CMK (cell line): Measurements from ENCODE around the gene FAM13B.
A peak's percentile ranks its signal among the peaks of the same experiment; 100 is the strongest.
"Not testable (repeated sequence)": the region's sequence is repeated elsewhere in the genome, so short reads cannot be mapped to it uniquely, and the experiment has no call there.

ENCODE experiments used
- DNase-seq: peaks from one replicate; pipeline ENCODE4 v3.0.0-alpha.2; 2010; ENCODE audit warnings: low read depth

Gene FAM13B

DNA sequence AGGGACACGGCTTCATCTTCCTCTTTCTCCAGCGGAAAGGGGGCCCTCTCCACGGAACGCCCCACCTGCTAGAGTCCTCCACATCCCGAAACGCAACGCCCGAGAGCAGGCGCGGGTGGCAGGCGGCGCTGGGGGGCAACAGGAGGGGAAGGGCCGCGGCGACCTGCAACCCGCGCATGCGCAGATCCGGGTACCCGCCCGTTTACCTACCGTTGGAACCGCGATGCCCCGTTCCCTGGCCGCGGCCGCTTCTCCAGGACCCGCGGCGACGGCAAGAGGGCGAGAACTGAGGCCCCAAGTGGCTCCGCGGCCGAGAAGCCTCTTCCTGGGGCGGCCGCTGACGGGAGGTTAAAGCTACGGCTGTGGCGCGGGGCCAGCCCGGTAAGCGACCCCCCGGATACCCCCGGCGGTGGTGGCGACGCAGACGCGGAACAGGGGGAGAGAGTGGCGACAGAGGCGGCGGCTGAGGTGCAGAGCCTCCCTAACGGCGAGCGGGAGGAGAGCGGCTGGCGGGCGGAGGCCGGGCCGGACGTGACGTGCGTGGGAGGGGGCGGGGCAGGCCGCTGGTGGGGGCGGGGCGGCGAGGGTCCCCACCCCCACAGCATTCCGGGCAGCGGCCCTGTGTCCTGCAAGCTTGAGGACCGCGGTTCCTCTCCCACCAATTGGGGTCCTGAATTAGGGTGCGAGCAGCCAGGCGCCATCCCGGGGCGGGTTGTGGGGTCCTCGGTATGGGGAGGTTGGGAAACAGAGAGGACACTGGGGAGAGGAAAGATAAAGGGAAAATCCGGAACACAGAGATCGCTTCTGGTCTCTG is at the start of gene FAM13B:
FAM13B (minus strand) TSS at position 508 of the 814 bp plus-strand sequence. CDS start 13,968 bp downstream, outside the sequence.
- peak; percentile 37 for DNase-seq

DNA sequence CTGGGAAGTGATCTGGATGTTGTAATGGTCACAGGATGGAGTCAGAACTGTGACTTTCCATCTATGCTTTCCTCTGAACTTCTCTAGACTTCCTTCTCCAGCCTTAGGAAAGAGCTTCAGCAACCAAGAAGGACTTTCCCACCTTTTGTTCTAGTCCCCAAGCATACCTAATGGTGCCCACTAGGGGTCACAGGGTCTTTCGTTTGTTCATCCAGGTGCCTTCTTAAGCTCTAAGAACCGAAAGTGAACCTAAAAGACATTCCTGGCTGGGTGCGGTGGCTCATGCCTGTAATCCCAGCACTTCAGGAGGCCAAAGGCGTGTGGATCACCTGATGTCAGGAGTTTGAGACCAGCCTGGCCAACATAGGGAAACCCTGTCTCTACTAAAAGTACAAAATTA is 49.2 kb upstream of the FAM13B start:
- no peak for DNase-seq

DNA sequence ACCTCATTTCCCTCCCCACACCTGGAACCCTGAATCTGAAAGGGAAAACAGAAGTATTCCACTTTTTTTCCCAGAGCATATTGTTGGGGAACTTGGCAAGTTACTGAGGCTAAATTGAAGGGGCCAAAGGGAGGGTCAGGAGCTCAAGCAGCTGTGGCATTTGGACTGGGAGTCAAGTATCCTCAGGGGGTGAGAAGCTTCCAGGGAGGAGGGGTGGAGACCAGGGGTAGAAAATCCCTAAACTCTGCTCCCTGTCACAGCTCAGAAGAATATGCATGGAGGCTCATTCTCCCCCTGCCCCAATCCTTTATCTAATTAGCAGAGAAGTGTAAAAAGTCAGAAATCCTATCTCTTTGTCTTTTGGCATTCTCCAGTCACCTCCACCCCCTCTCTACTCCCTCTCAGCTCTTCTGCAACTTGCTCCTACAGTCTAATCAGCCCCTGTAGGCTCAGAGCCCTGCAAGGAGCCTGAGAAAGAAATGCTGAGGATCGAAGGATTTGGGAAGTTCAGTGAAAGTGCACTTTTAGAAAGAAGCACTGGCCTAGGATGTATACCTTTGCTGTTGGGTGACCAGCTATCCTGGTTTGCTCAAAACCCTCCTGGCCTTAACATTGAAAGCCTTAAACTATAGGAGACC is 45.2 kb upstream of the FAM13B start:
- no peak for DNase-seq

DNA sequence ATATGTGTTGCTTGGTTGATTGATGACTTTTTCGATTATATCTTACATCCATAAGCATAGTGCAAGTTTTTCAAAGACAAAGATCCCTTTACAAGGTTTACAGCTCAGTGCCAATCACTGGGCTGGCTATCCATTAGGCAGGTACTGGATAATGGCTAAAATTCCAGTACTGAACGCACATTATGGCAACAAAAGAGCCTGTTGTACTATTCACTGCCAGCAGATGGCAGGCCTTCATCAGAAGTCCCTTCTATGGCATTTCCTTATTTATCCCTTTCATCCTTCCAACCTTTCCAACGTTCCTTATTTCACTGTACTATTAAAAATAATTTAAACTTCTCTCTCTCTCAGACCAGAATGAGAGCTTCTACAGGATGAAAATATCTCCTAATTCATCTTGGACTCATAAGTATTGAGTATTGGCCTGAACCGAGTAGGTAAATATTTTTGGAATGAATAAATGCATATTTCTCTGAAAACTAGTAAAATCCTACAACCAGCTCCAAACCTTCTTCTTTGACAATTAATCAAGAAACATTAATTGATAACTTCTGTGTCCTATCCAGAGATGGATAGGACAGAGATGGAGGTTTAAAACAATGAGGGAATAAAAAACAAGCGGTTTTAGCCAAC is 44.3 kb upstream of the FAM13B start:
- DNase-seq: no peak

- DNase-seq: not testable (repeated sequence)
Measured at GRCh38 chr5:138070026-138070425, 37.1 kb upstream of the FAM13B start.

GRCh38 chr5:138068742-138069600 is 36.1 kb upstream of the FAM13B start:
- peak; percentile 25 for DNase-seq

DNA sequence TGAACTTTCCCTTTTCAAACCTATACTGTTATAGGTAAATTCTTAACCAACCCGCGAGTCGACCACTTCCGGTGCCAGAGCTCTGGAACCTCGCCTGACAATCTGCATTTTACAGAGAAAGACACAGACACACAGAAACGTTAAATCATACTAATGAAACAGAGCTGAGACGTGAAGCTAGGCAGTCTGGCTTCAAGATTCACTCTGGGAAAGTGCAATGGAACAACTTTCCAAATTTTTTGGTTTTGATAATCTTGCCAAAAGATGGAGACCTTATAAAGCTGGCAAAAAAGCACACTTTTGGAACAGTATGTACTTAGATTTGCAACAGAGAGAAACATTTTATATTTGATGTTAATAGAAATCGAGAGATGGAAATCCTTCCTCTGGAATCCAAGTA is 35.1 kb upstream of the FAM13B start:
- DNase-seq: no peak

GRCh38 chr5:138065102-138065501 is 32.2 kb upstream of the FAM13B start:
- DNase-seq: no peak

DNA sequence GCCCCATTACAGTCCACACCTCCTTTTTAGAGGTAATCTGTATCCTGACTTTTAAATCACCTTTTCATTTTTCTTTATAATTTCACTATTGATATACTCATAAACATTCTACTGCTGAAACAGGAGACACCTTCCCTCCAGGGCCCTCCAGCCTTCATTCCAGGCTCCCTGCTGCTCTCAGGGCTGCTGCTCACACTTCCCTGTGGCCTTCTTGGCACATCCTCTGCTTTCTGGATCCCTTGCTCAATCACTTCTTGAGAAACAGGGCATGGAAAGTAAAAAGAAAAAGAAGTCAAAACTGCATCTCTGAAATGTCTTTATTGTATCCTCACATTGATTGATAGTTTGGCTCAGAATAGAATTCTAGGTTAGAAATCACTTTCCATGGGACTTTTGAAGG is 31.6 kb upstream of the FAM13B start:
- DNase-seq: no peak

GRCh38 chr5:138054847-138055558 is 22.1 kb upstream of the FAM13B start:
- no peak for DNase-seq

DNA sequence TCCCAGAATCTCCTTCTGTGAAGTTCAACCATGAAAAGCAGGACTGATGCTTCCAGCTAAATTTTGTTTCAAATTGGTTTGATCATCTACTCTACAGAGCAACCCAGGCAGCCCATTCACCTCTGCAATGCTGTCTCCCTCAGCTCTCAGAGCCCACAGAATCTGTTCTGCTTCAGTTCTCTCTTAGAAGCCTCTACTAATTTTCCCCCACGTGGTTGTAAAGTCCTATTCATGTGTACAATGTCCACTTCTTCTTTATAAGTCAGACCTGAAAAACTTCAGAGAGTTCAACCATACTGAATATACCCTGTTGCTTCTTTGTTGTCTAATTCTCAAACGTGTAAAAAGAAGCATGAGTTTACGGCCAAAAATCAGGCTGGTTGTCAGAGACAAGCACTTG is 21.3 kb upstream of the FAM13B start:
- no peak for DNase-seq

DNA sequence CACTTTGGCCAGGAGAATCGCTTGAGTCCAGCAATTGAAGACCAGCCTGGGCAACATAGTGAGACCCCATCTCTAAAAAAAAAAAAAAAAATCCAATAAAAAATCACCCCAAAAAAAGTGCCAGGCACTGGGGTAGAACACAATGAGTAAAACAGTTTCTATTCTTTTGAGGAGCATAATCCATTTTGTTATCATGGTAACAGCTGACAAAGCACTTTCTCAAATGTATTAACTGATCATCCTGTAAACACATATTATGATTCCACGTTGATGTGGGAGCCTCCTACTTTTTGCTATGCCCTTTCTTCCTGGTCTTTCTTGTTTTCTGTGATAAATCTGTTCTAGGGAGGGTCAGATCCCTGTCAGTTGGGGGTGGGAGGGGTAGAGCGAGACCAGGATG is 20.7 kb upstream of the FAM13B start:
- DNase-seq: no peak

- DNase-seq: not testable (repeated sequence)
Measured at GRCh38 chr5:138052718-138053117, 19.8 kb upstream of the FAM13B start.

- DNase-seq: no peak
Measured at GRCh38 chr5:138051441-138052296, 18.8 kb upstream of the FAM13B start.

- not testable (repeated sequence) for DNase-seq
Measured at GRCh38 chr5:138045283-138045682, 12.4 kb upstream of the FAM13B start.

- no peak for DNase-seq
Measured at GRCh38 chr5:138038826-138039225, 5.9 kb upstream of the FAM13B start.

- no peak for DNase-seq
Measured at GRCh38 chr5:138037907-138038633, 5.2 kb upstream of the FAM13B start.

DNA sequence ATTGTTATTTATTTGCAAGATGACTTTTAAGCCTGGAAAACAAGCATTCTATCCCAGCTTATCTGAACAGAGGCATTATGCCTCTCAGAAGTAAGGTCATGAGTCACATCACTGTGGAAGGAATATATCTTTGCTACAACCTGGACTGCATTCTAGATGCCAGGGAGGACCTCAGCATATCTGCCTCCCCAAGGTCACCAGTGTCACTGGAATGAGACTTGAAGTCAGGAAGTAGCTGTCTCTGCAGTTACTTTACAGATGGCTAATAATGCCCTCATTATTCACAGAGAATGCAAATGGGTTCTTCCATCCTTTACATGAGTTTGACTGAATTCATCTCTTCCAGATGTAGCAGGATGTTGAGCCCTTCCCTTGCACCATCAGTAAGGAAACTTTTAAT is 4.4 kb upstream of the FAM13B start:
- no peak for DNase-seq

DNA sequence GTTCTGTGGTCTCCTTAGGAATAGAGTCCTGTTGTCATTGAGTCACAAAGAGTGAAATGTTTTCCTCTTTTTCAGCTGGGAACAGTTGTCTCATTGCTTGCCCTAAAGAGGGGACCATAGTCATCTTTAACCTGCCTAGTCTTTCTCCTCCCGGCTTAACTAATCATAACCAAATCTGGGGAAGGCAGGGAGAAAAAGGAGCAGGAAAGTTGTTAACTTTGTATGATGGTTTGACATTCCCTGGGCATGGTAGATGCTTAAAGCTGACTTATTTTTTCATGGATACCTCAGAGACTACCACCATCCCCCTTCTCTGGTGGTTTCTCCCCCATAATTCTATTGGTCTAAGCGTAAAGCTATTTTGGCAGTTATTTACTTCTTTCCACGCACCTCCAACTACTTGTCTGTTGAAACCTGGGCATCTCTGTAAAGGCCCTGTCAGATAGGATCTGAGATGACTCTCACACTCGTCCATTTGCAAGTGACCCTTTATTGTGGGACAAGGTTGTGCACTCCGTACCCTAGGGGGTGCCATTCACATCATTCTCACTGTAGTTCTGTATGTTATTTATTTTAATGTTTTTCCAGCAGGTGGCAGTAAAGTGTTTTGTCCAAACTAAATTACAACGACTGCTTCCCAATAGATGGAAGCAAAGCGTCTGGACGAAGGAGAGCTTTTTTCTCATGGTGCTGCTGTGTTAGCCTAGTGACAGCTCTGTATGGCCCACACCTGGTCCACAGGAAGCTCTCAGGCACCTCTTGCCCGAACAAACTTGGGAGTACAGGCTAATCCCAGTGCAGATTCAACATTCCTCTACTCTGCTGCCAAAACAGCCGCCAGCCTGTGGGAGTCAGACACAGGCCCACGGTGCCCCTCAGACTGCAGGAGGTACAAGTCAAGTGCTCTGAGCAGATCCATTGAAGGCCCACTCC is 3.0 kb upstream of the FAM13B start:
- peak; percentile 72 for DNase-seq
